Activated CD8-positive, alpha-beta memory T cell treated with anti-CD3 and anti-CD28 coated beads for 1 hour (primary cell): ENCODE data around the gene RBM18.

Source experiments
- DNase-seq, 2 donors: peaks; one replicate each; pipeline ENCODE4 v3.0.0-alpha.2; 2020; ENCODE audit warnings: low read depth in 1 of 2; ENCODE audit errors: extremely low read depth in 1 of 2

Gene RBM18

GRCh38 chr9:122207096-122207495 is 57.5 kb downstream of the RBM18 start:
- no peak for DNase-seq

- no peak for DNase-seq
Measured at GRCh38 chr9:122206118-122207046, 58.3 kb downstream of the RBM18 start.

- DNase-seq: no peak
Measured at GRCh38 chr9:122205176-122205575, 59.5 kb downstream of the RBM18 start.

- DNase-seq: no peak
Measured at GRCh38 chr9:122204491-122204890, 60.1 kb downstream of the RBM18 start.

GRCh38 chr9:122204055-122204454 is 60.6 kb downstream of the RBM18 start:
- no peak for DNase-seq

- no peak for DNase-seq
Measured at GRCh38 chr9:122202111-122202510, 62.5 kb downstream of the RBM18 start.

GRCh38 chr9:122201641-122202040 is 63.0 kb downstream of the RBM18 start:
- no peak for DNase-seq

- no peak for DNase-seq
Measured at GRCh38 chr9:122200960-122201595, 63.6 kb downstream of the RBM18 start.

- no peak for DNase-seq
Measured at GRCh38 chr9:122197882-122198281, 66.8 kb downstream of the RBM18 start.

- DNase-seq: no peak
Measured at GRCh38 chr9:122197426-122197825, 67.2 kb downstream of the RBM18 start.

GRCh38 chr9:122195875-122196274 is 68.8 kb downstream of the RBM18 start:
- no peak for DNase-seq

GRCh38 chr9:122193651-122194050 is 71.0 kb downstream of the RBM18 start:
- DNase-seq: no peak

GRCh38 chr9:122192914-122193525 is 71.6 kb downstream of the RBM18 start:
- DNase-seq: no peak

GRCh38 chr9:122192261-122192875 is 72.3 kb downstream of the RBM18 start:
- DNase-seq: no peak

- DNase-seq: no peak
Measured at GRCh38 chr9:122191584-122191983, 73.1 kb downstream of the RBM18 start.

- no peak for DNase-seq
Measured at GRCh38 chr9:122190597-122191381, 73.9 kb downstream of the RBM18 start.

- DNase-seq: no peak
Measured at GRCh38 chr9:122188369-122188768, 76.3 kb downstream of the RBM18 start.
